Measurements from ENCODE around the gene KPNA1.

KPNA1 gene

DNA sequence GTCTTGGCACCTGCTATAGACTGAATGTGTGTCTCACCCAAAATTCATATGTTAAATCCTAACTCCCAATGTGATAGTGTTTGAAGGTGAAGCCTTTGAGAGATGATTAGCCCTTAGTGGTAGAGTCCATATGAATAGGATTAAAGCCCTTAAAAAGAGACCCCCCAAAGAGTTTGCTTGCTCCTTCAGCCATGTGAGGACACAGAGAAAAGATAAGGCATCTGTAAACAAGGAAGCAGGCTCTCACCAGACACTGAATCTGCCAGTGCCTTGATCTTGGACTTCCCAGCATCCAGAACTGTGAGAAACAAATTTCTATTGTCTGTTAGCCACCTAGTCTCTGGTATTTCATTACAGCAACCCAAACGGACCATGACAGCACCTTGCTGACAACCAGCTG, 16.6 kb downstream of the KPNA1 start:
- H3K4me3 ChIP-seq (ENCODE audit: low read length) = no peak overlapping the region
- no peak for DNase-seq (ENCODE audit: low read depth)
- TF ChIP-seq CTCF (conservative IDR thresholded peaks at IDR 0.05; ENCODE audit: low read depth, low read length) = no peak

GRCh38 chr3:122497425-122497824, 17.3 kb downstream of the KPNA1 start:
- H3K4me3 ChIP-seq (ENCODE audit: low read length) = no peak overlapping the region
- TF ChIP-seq CTCF (conservative IDR thresholded peaks at IDR 0.05; ENCODE audit: low read depth, low read length) = no peak
- DNase-seq (ENCODE audit: low read depth) = no peak

- H3K4me3 ChIP-seq (ENCODE audit: low read length) = no peak overlapping the region
- TF ChIP-seq CTCF (conservative IDR thresholded peaks at IDR 0.05; ENCODE audit: low read depth, low read length) = no peak
- no peak for DNase-seq (ENCODE audit: low read depth)
Observed at GRCh38 chr3:122496508-122496907, 18.2 kb downstream of the KPNA1 start.

GRCh38 chr3:122493296-122493695, 21.4 kb downstream of the KPNA1 start:
- no peak for DNase-seq (ENCODE audit: low read depth)
- H3K4me3 ChIP-seq (ENCODE audit: low read length) = no peak overlapping the region
- no peak for TF ChIP-seq CTCF (conservative IDR thresholded peaks at IDR 0.05; ENCODE audit: low read depth, low read length)

DNA sequence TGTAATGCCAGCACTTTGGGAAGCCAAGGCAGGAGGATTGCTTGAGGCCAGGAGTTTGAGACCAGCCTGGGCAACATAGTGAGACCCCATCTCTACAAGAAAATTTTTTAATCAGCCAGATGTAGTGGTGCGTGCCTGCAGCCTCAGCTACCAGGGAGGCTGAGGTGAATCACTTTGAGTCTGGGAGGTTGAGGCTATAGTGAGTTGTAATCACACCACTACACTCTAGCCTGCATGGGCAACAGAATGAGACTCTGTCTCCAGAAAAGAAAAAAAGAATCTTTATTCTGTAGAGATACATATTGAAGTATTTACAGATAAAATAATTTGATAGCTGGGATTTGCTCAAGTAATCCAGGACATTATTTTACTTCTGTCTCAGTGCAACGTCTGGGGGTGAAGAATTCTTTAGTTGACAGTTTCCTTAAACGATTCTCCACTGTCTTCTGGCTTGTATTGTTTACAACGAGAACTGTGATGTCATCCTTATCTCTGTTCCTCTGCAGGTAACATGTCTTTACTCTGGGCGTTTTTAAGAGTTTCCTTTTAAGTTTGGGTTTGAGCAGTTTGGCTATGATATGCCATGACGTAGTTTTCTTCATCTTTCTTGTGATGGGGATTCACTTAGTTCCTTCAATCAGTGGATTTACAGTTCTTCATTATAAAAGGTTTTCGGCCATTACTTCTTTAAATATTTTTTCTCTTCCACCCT, 26.3 kb downstream of the KPNA1 start:
- no peak for TF ChIP-seq CTCF (conservative IDR thresholded peaks at IDR 0.05; ENCODE audit: low read depth, low read length)
- no peak overlapping the region for H3K4me3 ChIP-seq (ENCODE audit: low read length)

DNA sequence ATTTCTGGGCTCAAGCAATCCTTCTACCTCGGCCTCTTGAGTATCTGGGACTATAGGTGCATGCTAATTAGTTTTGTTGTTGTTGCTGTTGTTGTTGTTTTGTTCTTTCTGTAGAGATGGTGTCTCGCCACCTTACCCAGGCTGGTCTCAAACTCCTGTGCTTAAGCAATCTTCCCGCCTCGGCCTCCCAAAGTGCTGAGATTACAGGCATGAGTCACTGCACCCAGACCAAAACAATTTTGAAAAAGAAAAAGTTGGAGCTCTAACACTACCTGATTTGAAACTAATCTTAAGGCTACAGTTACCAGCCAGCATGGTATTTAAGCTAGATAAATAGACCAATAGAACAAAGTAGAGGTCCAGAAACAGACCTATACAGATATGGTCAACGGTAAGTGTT, 29.8 kb downstream of the KPNA1 start:
- no peak for TF ChIP-seq CTCF (conservative IDR thresholded peaks at IDR 0.05; ENCODE audit: low read depth, low read length)
- no peak for DNase-seq (ENCODE audit: low read depth)
- no peak overlapping the region for H3K4me3 ChIP-seq (ENCODE audit: low read length)

More for the DNA sequence above, 26.3 kb downstream of the KPNA1 start:
- no peak for DNase-seq (ENCODE audit: low read depth)

DNA sequence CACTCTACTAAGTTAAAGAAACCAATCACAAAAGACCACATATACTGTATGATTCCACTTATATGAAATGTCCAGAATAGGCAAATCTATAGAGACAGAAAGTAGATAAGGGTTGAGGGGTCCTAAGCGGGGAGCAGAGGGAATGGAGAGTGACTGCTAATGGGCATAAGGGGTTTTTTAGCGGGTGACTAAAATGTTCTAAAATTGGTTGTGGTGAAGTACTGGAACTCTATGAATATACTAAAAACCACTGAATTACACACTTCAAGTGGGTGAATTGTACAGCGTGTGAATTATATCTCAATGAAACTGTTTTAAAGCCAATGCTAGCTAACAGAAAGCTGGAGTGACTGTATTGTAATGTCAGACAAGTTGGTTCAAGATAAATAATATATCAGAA, 33.3 kb downstream of the KPNA1 start:
- no peak overlapping the region for H3K4me3 ChIP-seq (ENCODE audit: low read length)
- TF ChIP-seq CTCF (conservative IDR thresholded peaks at IDR 0.05; ENCODE audit: low read depth, low read length) = no peak
- DNase-seq (ENCODE audit: low read depth) = no peak

Data from retinal pigment epithelial cell (primary cell).